Measurements from ENCODE around the gene NFIA. TPM values are rescaled to one million over a fixed set of nuclear protein-coding genes. Genes with fewer than 3 reads are reported as not detected.

NFIA gene
- total RNA-seq, 1 experiment from 2014 or later = 0.35 TPM

GRCh38 chr1:61221642-61222041 is 139.3 kb downstream of the NFIA start:
- H3K4me3 Mint-ChIP-seq = no peak overlapping the region
- Histone ChIP-seq H3K9ac (ENCODE audit: extremely low read depth, insufficient read length, low read length) (no peak overlapping the region), H3K79me2 (ENCODE audit: insufficient read depth, low read length) (no peaks in the 10 kb centered on the region), H2BK120ac (ENCODE audit: low read depth, low read length, poor library complexity, severe bottlenecking) (no peak overlapping the region), H2BK20ac (ENCODE audit: low read depth, low read length, poor library complexity, severe bottlenecking) (no peak overlapping the region), H4K91ac (ENCODE audit: insufficient read length, low read depth, low read length) (no peak overlapping the region), H4K5ac (ENCODE audit: insufficient read length, low read depth, low read length) (no peak overlapping the region), H2AFZ (ENCODE audit: low read length) (no peak overlapping the region), H3K4ac (ENCODE audit: low read depth, low read length) (no peak overlapping the region), H2BK15ac (ENCODE audit: low read depth, low read length) (no peak overlapping the region), H3K23me2 (ENCODE audit: insufficient read length, low read depth, low read length, poor library complexity, severe bottlenecking) (no peaks in the 10 kb centered on the region), H3T11ph (ENCODE audit: low read length) (no peak overlapping the region), H2AK5ac (ENCODE audit: insufficient read length, low read length) (no peak overlapping the region), H4K8ac (replicated peaks; ENCODE audit: insufficient read length, low read depth, low read length) (no peak overlapping the region), H3K56ac (ENCODE audit: insufficient read length, low read depth, low read length) (no peak overlapping the region), H3K18ac (ENCODE audit: insufficient read length, low read depth, low read length) (no peak overlapping the region), H2BK5ac (ENCODE audit: insufficient read length, low read length) (no peak overlapping the region), H3K27me3 (ENCODE audit: insufficient read depth, low read length) (no peaks in the 10 kb centered on the region; the same call in 1 of the 2 replicates), H3K23ac (ENCODE audit: insufficient read length, low read depth, low read length) (no peak overlapping the region), H3K4me2 (ENCODE audit: insufficient read depth, insufficient read length, low read length) (no peak overlapping the region), H3K4me1 (ENCODE audit: insufficient read depth, low read length) (no peaks in the 10 kb centered on the region), H3K14ac (ENCODE audit: insufficient read depth, low read length) (no peak overlapping the region), H3K9me3 (ENCODE audit: control insufficient read depth, low read depth, low read length) (no peaks in the 10 kb centered on the region), H3K27ac (ENCODE audit: insufficient read length, low read depth, low read length) (no peak overlapping the region), H3K79me1 (ENCODE audit: insufficient read depth, low read depth, low read length, poor library complexity, severe bottlenecking) (no peaks in the 10 kb centered on the region), H4K20me1 (ENCODE audit: control insufficient read depth, insufficient read depth, insufficient read length) (no peaks in the 10 kb centered on the region), H2BK12ac (ENCODE audit: insufficient read length, low read depth, low read length) (no peak overlapping the region)
- no peak for DNase-seq
- TF ChIP-seq CTCF (conservative IDR thresholded peaks at IDR 0.05) = no peak
- H3K4me1 Mint-ChIP-seq = peaks cover 3 to 6% of the 10 kb centered on the region in 2 experiments
- no peaks in the 10 kb centered on the region for H3K27me3 Mint-ChIP-seq (ENCODE audit: low read depth)
- no peak overlapping the region for H3K27ac Mint-ChIP-seq
- H3K9me3 Mint-ChIP-seq = no peaks in the 10 kb centered on the region
- no peaks in the 10 kb centered on the region for H3K36me3 Mint-ChIP-seq (ENCODE audit: insufficient read depth in 1 of 3, low read depth in 3 of 3)
- WGBS (ENCODE audit: extremely low coverage, insufficient read length, low lambda C conversion rate) = no CpG with 5 or more reads among the region's 4 CpGs

Data from H9 (cell line).